ENCODE results near the gene RPF1.

DNA sequence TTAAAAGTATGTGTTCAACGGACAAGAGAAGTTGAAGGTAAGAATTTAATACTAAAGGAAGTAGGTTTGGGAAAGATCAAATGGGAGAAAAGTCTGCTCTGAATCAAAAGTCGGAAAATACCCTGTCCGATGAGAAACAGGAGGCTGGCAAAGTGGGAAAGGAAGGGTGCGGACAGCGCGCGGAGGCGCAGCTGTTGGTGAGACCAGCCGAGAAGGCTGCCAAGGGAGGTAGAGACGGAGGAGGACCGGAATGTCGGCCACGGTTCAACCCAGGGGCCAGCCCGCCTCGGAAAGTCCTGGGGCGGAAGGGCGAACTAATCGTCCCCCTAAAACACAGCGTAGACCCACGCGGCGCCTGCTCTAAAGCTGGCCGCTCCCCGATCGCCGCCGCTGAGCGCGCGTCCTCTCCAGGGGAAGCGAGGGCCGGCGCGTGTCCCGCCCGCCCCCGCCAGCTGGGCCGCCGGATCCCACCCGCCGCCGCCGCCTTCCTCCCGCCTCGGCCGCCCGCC is 26.5 kb downstream of the RPF1 start:
- TF ChIP-seq, protein P1, sequence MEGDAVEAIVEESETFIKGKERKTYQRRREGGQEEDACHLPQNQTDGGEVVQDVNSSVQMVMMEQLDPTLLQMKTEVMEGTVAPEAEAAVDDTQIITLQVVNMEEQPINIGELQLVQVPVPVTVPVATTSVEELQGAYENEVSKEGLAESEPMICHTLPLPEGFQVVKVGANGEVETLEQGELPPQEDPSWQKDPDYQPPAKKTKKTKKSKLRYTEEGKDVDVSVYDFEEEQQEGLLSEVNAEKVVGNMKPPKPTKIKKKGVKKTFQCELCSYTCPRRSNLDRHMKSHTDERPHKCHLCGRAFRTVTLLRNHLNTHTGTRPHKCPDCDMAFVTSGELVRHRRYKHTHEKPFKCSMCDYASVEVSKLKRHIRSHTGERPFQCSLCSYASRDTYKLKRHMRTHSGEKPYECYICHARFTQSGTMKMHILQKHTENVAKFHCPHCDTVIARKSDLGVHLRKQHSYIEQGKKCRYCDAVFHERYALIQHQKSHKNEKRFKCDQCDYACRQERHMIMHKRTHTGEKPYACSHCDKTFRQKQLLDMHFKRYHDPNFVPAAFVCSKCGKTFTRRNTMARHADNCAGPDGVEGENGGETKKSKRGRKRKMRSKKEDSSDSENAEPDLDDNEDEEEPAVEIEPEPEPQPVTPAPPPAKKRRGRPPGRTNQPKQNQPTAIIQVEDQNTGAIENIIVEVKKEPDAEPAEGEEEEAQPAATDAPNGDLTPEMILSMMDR (IDR thresholded peaks at IDR 0.05; ENCODE audit: low read depth, low read length): no peak
- no peak for TF ChIP-seq EZH2phosphoT487 (IDR thresholded peaks at IDR 0.05; ENCODE audit: low read depth)

Measured in OCI-LY3 (cell line).